ENCODE data around the gene CXCR1. TPM values are rescaled to one million over a fixed set of nuclear protein-coding genes. Genes with fewer than 3 reads are reported as not detected.
A peak's percentile ranks its signal among the peaks of the same experiment; 100 is the strongest.

Gene CXCR1
- total RNA-seq, 1 experiment from 2014 or later = not detected

GRCh38 chr2:218149848-218150440 is 16.8 kb downstream of the CXCR1 start:
- Histone ChIP-seq H3K27me3 (ENCODE audit: low read length) (peaks cover 11% of the 10 kb centered on the region; the same call in 1 of the 2 replicates), H3K36me3 (ENCODE audit: low read depth, low read length) (no peaks in the 10 kb centered on the region), H3K4me3 (ENCODE audit: low read length) (no peak overlapping the region), H3K9ac (ENCODE audit: low read length) (no peak overlapping the region), H3F3A (ENCODE audit: low read length, unreplicated experiment) (no peaks in the 10 kb centered on the region), H3K4me2 (ENCODE audit: low read length) (no peak overlapping the region), H3K9me3 (ENCODE audit: low read length) (no peaks in the 10 kb centered on the region), H4K20me1 (ENCODE audit: low read length) (no peaks in the 10 kb centered on the region), H3K27ac (ENCODE audit: low read length) (no peak overlapping the region), H3K9me2 (replicated peaks; ENCODE audit: low read length) (no peaks in the 10 kb centered on the region), H3K4me1 (ENCODE audit: insufficient read depth, low read length) (peaks cover 12% of the 10 kb centered on the region), H3K79me2 (ENCODE audit: low read length) (no peaks in the 10 kb centered on the region), H2AFZ (ENCODE audit: low read length) (no peak overlapping the region)
- DNase-seq (no peak), ATAC-seq (no peak)
- ChIA-PET POLR2A (ENCODE audit: unreplicated experiment) (no interaction called here), CTCF (no interaction called here)
- intact Hi-C loops (cut with micrococcal nuclease) = no loop called here
- TF ChIP-seq EZH2 (IDR thresholded peaks at IDR 0.05; ENCODE audit: low read length, unreplicated experiment) (no peak), EZH2phosphoT487 (IDR thresholded peaks at IDR 0.05; ENCODE audit: borderline replicate concordance, low read length) (no peak)
- TF ChIP-seq, protein P1, sequence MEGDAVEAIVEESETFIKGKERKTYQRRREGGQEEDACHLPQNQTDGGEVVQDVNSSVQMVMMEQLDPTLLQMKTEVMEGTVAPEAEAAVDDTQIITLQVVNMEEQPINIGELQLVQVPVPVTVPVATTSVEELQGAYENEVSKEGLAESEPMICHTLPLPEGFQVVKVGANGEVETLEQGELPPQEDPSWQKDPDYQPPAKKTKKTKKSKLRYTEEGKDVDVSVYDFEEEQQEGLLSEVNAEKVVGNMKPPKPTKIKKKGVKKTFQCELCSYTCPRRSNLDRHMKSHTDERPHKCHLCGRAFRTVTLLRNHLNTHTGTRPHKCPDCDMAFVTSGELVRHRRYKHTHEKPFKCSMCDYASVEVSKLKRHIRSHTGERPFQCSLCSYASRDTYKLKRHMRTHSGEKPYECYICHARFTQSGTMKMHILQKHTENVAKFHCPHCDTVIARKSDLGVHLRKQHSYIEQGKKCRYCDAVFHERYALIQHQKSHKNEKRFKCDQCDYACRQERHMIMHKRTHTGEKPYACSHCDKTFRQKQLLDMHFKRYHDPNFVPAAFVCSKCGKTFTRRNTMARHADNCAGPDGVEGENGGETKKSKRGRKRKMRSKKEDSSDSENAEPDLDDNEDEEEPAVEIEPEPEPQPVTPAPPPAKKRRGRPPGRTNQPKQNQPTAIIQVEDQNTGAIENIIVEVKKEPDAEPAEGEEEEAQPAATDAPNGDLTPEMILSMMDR (conservative IDR thresholded peaks at IDR 0.05; ENCODE audit: low read depth, low read length) = no peak
- no TSS peak for BruUV-seq (replicated peaks)

- Histone ChIP-seq H3K36me3 (ENCODE audit: low read depth, low read length) (no peaks in the 10 kb centered on the region), H3K9me2 (replicated peaks; ENCODE audit: low read length) (no peaks in the 10 kb centered on the region), H3K4me1 (ENCODE audit: insufficient read depth, low read length) (peaks cover 12% of the 10 kb centered on the region), H4K20me1 (ENCODE audit: low read length) (no peaks in the 10 kb centered on the region), H3K9me3 (ENCODE audit: low read length) (no peaks in the 10 kb centered on the region), H3F3A (ENCODE audit: low read length, unreplicated experiment) (no peaks in the 10 kb centered on the region), H3K27me3 (ENCODE audit: low read length) (peaks cover 7% of the 10 kb centered on the region; the same call in 1 of the 2 replicates), H3K9ac (ENCODE audit: low read length) (no peak overlapping the region), H3K79me2 (ENCODE audit: low read length) (no peaks in the 10 kb centered on the region), H3K4me3 (ENCODE audit: low read length) (no peak overlapping the region), H2AFZ (ENCODE audit: low read length) (no peak overlapping the region), H3K4me2 (ENCODE audit: low read length) (no peak overlapping the region), H3K27ac (ENCODE audit: low read length) (no peak overlapping the region)
- no peak for ATAC-seq
- ChIA-PET POLR2A (ENCODE audit: unreplicated experiment) (no interaction called here), CTCF (no interaction called here)
- BruUV-seq (replicated peaks) = no TSS peak
- DNase-seq = no peak
- TF ChIP-seq EZH2phosphoT487 (IDR thresholded peaks at IDR 0.05; ENCODE audit: borderline replicate concordance, low read length) = no peak
- TF ChIP-seq, protein P1 (conservative IDR thresholded peaks at IDR 0.05; ENCODE audit: low read depth, low read length) = no peak
- intact Hi-C loops (cut with micrococcal nuclease) = no loop called here
Measured at GRCh38 chr2:218149098-218149497, 17.7 kb downstream of the CXCR1 start.

DNA sequence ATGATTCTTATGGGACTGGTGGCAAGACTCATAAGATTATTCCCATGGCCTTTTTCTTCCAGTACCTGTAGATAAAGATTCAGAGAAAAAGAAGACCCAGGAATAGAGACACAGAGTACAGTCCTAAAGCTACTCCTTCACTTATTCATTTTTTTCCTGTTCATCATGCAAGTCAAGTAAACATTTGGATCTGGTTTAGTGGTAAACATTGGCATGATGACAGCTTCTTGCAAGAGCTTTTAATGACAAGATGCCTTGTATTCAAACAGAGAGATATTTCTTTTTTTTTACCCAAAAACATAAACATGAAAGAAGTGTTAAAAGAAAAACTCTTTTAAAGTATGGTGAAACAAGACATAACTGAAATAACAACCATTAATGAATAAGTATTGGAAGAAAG is 20.7 kb downstream of the CXCR1 start:
- ATAC-seq = no peak
- Histone ChIP-seq H3K9me2 (replicated peaks; ENCODE audit: low read length) (no peaks in the 10 kb centered on the region), H3K4me1 (ENCODE audit: insufficient read depth, low read length) (no peaks in the 10 kb centered on the region), H4K20me1 (ENCODE audit: low read length) (no peaks in the 10 kb centered on the region), H3K4me2 (ENCODE audit: low read length) (no peak overlapping the region), H3K9me3 (ENCODE audit: low read length) (no peaks in the 10 kb centered on the region), H3F3A (ENCODE audit: low read length, unreplicated experiment) (no peaks in the 10 kb centered on the region), H3K79me2 (ENCODE audit: low read length) (no peaks in the 10 kb centered on the region), H3K9ac (ENCODE audit: low read length) (no peak overlapping the region), H3K4me3 (ENCODE audit: low read length) (no peak overlapping the region), H3K36me3 (ENCODE audit: low read depth, low read length) (no peaks in the 10 kb centered on the region), H2AFZ (ENCODE audit: low read length) (no peak overlapping the region), H3K27me3 (ENCODE audit: low read length) (peaks cover 11% of the 10 kb centered on the region), H3K27ac (ENCODE audit: low read length) (no peak overlapping the region)
- no TSS peak for BruUV-seq (replicated peaks)
- POLR2A ChIA-PET (ENCODE audit: unreplicated experiment) = no interaction called here
- DNase-seq = peak; percentile 30
- TF ChIP-seq, protein P1 (conservative IDR thresholded peaks at IDR 0.05; ENCODE audit: low read depth, low read length) = no peak
- TF ChIP-seq EZH2phosphoT487 (IDR thresholded peaks at IDR 0.05; ENCODE audit: borderline replicate concordance, low read length) (no peak), EZH2 (IDR thresholded peaks at IDR 0.05; ENCODE audit: low read length, unreplicated experiment) (no peak)
- CTCF ChIA-PET = no interaction called here
- intact Hi-C loops (cut with micrococcal nuclease) = no loop called here
